Uterus (tissue), 2 donors: ENCODE data around the gene LRRC49.

Experiments used
- CTCF ChIP-seq, 4 experiments: fragments of 200-600 bp in 2 of 4; fragments of 450-650 bp in 2 of 4; sonication (generic) in 2 of 4; IDR thresholded peaks; one replicate each; pipeline ENCODE4 v1.5.1; 2016 to 2019; ENCODE audit warnings: antibody characterized with exemption in 4 of 4, mild to moderate bottlenecking in 2 of 4, moderate library complexity in 1 of 4
- POLR2A ChIP-seq, 2 donors: fragments of 450-650 bp; IDR thresholded peaks; one replicate each; pipeline ENCODE4 v1.6.1; 2016; ENCODE audit warnings: antibody characterized with exemption in 2 of 2, mild to moderate bottlenecking in 1 of 2, moderate library complexity in 1 of 2

- TF ChIP-seq CTCF (IDR thresholded peaks at IDR 0.05) = no peak
- TF ChIP-seq POLR2A (IDR thresholded peaks at IDR 0.05) = no peak
Measured at GRCh38 chr15:70907784-70908471, 15.3 kb downstream of the LRRC49 start.
